Right lobe of liver (tissue), 6 donors: ENCODE measurements around the gene EPS15. TPM values are rescaled to one million over a fixed set of nuclear protein-coding genes. Genes with fewer than 3 reads are reported as not detected.
A peak's percentile ranks its signal among the peaks of the same experiment; 100 is the strongest.

Experiments used
- ATAC-seq, 4 donors: fragments of 200-7000 bp; cut with Tn5 transposase; one replicate each; pipeline ENCODE4 v1.9.1; 2020; ENCODE audit warnings: mild to moderate bottlenecking in 4 of 4, moderate library complexity in 4 of 4
- DNase-seq, 3 donors: peaks; one replicate each; pipeline ENCODE4 v3.0.0-alpha.2; 2020
- H3K27ac ChIP-seq, 3 donors: fragments of 200-600 bp; one replicate each; pipeline ENCODE4 v1.8.0; 2022
- H3K27me3 ChIP-seq, 2 donors: fragments of 200-600 bp; one replicate each; pipeline ENCODE4 v1.8.0; 2022
- H3K36me3 ChIP-seq, 4 donors: fragments of 200-600 bp; sonication (generic) in 1 of 4; one replicate each; pipeline versions ENCODE4 v1.5.1 to v1.8.0; 2017 to 2022; ENCODE audit warnings: control low read depth in 1 of 4
- H3K4me1 ChIP-seq, 4 donors: fragments of 200-600 bp; sonication (generic) in 1 of 4; one replicate each; pipeline versions ENCODE4 v1.5.1 to v1.8.0; 2017 to 2022; ENCODE audit warnings: control low read depth in 1 of 4
- H3K4me3 ChIP-seq, 3 donors: fragments of 200-600 bp; one replicate each; pipeline ENCODE4 v1.8.0; 2022
- H3K9me3 ChIP-seq, 4 donors: fragments of 200-600 bp; sonication (generic) in 1 of 4; one replicate each; pipeline versions ENCODE4 v1.5.1 to v1.8.0; 2017 to 2022; ENCODE audit warnings: control low read depth in 1 of 4
- CTCF ChIP-seq, 4 donors: fragments of 200-600 bp in 3 of 4; fragments of 450-650 bp in 1 of 4; IDR thresholded peaks; one replicate each; pipeline versions ENCODE4 v1.5.1 to v1.8.0; 2016 to 2022; ENCODE audit warnings: antibody characterized with exemption in 4 of 4, mild to moderate bottlenecking in 2 of 4
- POLR2A ChIP-seq: fragments of 450-650 bp; IDR thresholded peaks from one replicate; pipeline ENCODE4 v1.6.1; 2017; ENCODE audit warnings: antibody characterized with exemption, mild to moderate bottlenecking
- WGBS: methylation state at CpG from one replicate; pipeline ENCODE4 v1.1.6; 2018; ENCODE audit warnings: low coverage, low lambda C conversion rate; ENCODE audit not compliant: insufficient coverage; ENCODE audit errors: missing lambda C conversion rate; 5-methylcytosine and 5-hydroxymethylcytosine counted together
- intact Hi-C, 2 donors: fragments of 100-400 bp; cut with DNase I; formaldehyde crosslinking; loops; one replicate each; pipeline versions ENCODE4 v1.11.2 to v1.14.1; 2022
- total RNA-seq, 6 experiments: library from RNA; depleted of rRNA in 2 of 6; stranded (reverse); fragments of >200 nt in 2 of 6; fragmentation: NEBNext Ultra II Directional in 3 of 6; extraction: Animal tissue kit (Norgen Biotek cat#: 25700) in 3 of 6; gene quantifications; one replicate each; pipeline versions ENCODE4 v1.1.0 to v1.2.4, GENCODE V29; 2016 to 2023
- donor health status: DM: no; HTN: yes; CAD: no.
- donor health status: DM: no; HTN: no; CAD: no.
- donor health status: DM: no; HTN: no; CAD: no.
- donor health status: DM: no; HTN: yes; CAD: no.
- donor health status: DM: no; HTN: yes; CAD: no.

The EPS15 gene
- total RNA-seq, 6 experiments from 2014 or later = 23.2 to 30.9 (median 28.6) TPM

DNA sequence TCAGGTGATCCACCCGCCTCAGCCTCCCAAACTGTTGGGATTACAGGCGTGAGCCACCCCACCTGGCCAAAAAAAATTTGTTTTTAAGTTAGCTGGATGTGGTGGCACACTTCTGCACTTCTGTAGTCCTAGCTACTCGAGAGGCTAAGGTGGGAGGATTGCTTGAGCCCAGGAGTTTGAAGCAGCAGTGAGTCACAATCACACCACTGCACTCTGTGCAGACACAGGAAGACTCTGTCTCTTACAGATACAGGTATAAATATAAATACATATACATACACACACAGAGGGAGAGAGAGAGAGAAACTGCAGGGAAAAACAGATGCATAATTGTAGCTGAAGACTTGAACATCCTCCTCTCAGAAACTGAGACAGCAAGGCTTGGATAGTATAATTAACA, 34.8 kb upstream of the EPS15 start:
- DNase-seq (no peak), ATAC-seq (no peak)
- H3K27ac ChIP-seq = no peak overlapping the region
- H3K4me3 ChIP-seq = no peak overlapping the region
- H3K27me3 ChIP-seq = no peaks in the 10 kb centered on the region
- WGBS = 87% methylated on average over 3 of the region's 3 CpGs
- peaks cover 0 to 23% (median 2%) of the 10 kb centered on the region in 4 donors for H3K4me1 ChIP-seq
- no peak for TF ChIP-seq POLR2A
- no peak for TF ChIP-seq CTCF (IDR thresholded peaks at IDR 0.05)
- H3K9me3 ChIP-seq = no peaks in the 10 kb centered on the region
- H3K36me3 ChIP-seq = no peaks in the 10 kb centered on the region
- intact Hi-C loops = no loop called here

- Histone ChIP-seq H3K27me3 (no peaks in the 10 kb centered on the region), H3K9me3 (no peaks in the 10 kb centered on the region), H3K4me1 (peaks cover 0 to 23% (median 2%) of the 10 kb centered on the region in 4 donors), H3K4me3 (no peak overlapping the region), H3K36me3 (no peaks in the 10 kb centered on the region), H3K27ac (no peak overlapping the region)
- no peak for DNase-seq
- intact Hi-C loops = no loop called here
- 76% methylated on average over 10 of the region's 11 CpGs for WGBS
- peak; percentile 38 to 49 (median 44) for ATAC-seq
- no peak for TF ChIP-seq POLR2A
- TF ChIP-seq CTCF (IDR thresholded peaks at IDR 0.05) = no peak
Observed at GRCh38 chr1:51552929-51553807, 34.1 kb upstream of the EPS15 start.

- no peaks in the 10 kb centered on the region for H3K27me3 ChIP-seq
- TF ChIP-seq POLR2A (no peak), CTCF (IDR thresholded peaks at IDR 0.05) (no peak)
- DNase-seq (no peak), ATAC-seq (peak; percentile 72 to 80 (median 76))
- intact Hi-C loops = no loop called here
- no peak overlapping the region for H3K4me3 ChIP-seq
- no peaks in the 10 kb centered on the region for H3K9me3 ChIP-seq
- no peak overlapping the region for H3K27ac ChIP-seq
- H3K36me3 ChIP-seq = no peaks in the 10 kb centered on the region
- WGBS = 48% methylated on average over 5 of the region's 5 CpGs
- H3K4me1 ChIP-seq = peaks cover 0 to 23% (median 2%) of the 10 kb centered on the region in 4 donors
Observed at GRCh38 chr1:51551848-51552296, 32.8 kb upstream of the EPS15 start.

GRCh38 chr1:51551081-51551480, 32.0 kb upstream of the EPS15 start:
- peaks cover 0 to 23% (median 2%) of the 10 kb centered on the region in 4 donors for H3K4me1 ChIP-seq
- WGBS = 59% methylated on average over 2 of the region's 2 CpGs
- no peak overlapping the region for H3K4me3 ChIP-seq
- DNase-seq (no peak), ATAC-seq (peak in 2 of 4 donors; percentile 27 to 41)
- no peaks in the 10 kb centered on the region for H3K36me3 ChIP-seq
- no peak overlapping the region for H3K27ac ChIP-seq
- H3K9me3 ChIP-seq = no peaks in the 10 kb centered on the region
- no peaks in the 10 kb centered on the region for H3K27me3 ChIP-seq
- TF ChIP-seq POLR2A (no peak), CTCF (IDR thresholded peaks at IDR 0.05) (no peak)
- intact Hi-C loops = no loop called here
